ENCODE measurements around the gene PXDC1.

DNA sequence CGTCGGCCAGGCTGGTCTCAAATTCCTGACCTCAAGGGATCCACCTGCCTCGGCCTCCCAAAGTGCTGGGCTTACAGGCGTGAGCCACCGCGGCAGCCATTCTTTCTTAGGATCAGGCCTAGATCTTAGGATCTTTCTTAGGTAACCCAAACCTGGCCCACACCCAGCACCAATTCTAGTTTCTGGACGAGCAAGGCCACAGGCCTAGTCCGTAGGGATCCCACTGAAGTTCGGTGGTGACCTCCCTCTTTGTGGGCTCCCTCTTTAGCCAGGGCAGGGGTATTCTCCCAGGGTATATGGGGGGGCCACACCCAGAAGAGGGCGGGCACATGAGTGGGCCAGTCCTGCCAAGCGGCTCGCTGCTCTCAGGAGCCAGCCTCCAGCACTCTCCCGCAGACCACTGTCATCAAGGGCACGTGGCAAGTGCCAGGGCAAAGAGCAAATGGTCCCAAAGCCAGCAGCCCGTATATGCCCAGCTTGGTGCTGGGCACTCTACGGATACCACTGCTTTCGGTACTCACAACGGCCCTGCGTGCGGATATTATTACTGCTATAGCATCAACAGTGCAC lies 6.5 kb downstream of the PXDC1 start:
- TF ChIP-seq, protein P1, sequence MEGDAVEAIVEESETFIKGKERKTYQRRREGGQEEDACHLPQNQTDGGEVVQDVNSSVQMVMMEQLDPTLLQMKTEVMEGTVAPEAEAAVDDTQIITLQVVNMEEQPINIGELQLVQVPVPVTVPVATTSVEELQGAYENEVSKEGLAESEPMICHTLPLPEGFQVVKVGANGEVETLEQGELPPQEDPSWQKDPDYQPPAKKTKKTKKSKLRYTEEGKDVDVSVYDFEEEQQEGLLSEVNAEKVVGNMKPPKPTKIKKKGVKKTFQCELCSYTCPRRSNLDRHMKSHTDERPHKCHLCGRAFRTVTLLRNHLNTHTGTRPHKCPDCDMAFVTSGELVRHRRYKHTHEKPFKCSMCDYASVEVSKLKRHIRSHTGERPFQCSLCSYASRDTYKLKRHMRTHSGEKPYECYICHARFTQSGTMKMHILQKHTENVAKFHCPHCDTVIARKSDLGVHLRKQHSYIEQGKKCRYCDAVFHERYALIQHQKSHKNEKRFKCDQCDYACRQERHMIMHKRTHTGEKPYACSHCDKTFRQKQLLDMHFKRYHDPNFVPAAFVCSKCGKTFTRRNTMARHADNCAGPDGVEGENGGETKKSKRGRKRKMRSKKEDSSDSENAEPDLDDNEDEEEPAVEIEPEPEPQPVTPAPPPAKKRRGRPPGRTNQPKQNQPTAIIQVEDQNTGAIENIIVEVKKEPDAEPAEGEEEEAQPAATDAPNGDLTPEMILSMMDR (IDR thresholded peaks at IDR 0.05): no peak
- TF ChIP-seq POLR2A (IDR thresholded peaks at IDR 0.05): no peak

All from lower leg skin (tissue), 3 donors.